ENCODE measurements around the gene SMARCA4. TPM values are rescaled to one million over a fixed set of nuclear protein-coding genes. Genes with fewer than 3 reads are reported as not detected.

Gene SMARCA4
- total RNA-seq, 1 experiment from 2014 or later, result 127 TPM

GRCh38 chr19:11027381-11027780, 66.6 kb downstream of the SMARCA4 start:
- Mint-ChIP-seq H3K27me3 (ENCODE audit: insufficient read depth, unreplicated experiment) (no peaks in the 10 kb centered on the region), H3K4me1 (ENCODE audit: insufficient read depth, unreplicated experiment) (no peaks in the 10 kb centered on the region), H3K9me3 (ENCODE audit: unreplicated experiment) (no peaks in the 10 kb centered on the region), H3K27ac (ENCODE audit: low read depth, unreplicated experiment) (no peak overlapping the region), H3K4me3 (ENCODE audit: unreplicated experiment) (no peak overlapping the region), H3K36me3 (ENCODE audit: insufficient read depth, unreplicated experiment) (peaks cover 64% of the 10 kb centered on the region)
- TF ChIP-seq, protein P1, sequence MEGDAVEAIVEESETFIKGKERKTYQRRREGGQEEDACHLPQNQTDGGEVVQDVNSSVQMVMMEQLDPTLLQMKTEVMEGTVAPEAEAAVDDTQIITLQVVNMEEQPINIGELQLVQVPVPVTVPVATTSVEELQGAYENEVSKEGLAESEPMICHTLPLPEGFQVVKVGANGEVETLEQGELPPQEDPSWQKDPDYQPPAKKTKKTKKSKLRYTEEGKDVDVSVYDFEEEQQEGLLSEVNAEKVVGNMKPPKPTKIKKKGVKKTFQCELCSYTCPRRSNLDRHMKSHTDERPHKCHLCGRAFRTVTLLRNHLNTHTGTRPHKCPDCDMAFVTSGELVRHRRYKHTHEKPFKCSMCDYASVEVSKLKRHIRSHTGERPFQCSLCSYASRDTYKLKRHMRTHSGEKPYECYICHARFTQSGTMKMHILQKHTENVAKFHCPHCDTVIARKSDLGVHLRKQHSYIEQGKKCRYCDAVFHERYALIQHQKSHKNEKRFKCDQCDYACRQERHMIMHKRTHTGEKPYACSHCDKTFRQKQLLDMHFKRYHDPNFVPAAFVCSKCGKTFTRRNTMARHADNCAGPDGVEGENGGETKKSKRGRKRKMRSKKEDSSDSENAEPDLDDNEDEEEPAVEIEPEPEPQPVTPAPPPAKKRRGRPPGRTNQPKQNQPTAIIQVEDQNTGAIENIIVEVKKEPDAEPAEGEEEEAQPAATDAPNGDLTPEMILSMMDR (IDR thresholded peaks at IDR 0.05; ENCODE audit: unreplicated experiment), result no peak
- POLR2A ChIA-PET, result no interaction called here
- intact Hi-C loops (cut with micrococcal nuclease), result no loop called here
- no peak for DNase-seq (ENCODE audit: unreplicated experiment)
- CTCF ChIA-PET, result interaction anchor here (0.6 to 2.2 kb wide), 5 partner anchors 8 to 211 kb away, joined by 3 to 8 read pairs (median 6); no protein-coding TSS in a partner anchor
- BruUV-seq (replicated peaks), result no TSS peak

- no peaks in the 10 kb centered on the region for H3K27me3 Mint-ChIP-seq (ENCODE audit: insufficient read depth, unreplicated experiment)
- BruUV-seq (replicated peaks), result no TSS peak
Observed at GRCh38 chr19:11028146-11028545, 67.3 kb downstream of the SMARCA4 start.

GRCh38 chr19:11031421-11032070, 70.7 kb downstream of the SMARCA4 start:
- intact Hi-C loops (cut with micrococcal nuclease), result no loop called here
- DNase-seq (ENCODE audit: unreplicated experiment), result no peak
- peaks cover 79% of the 10 kb centered on the region for H3K36me3 Mint-ChIP-seq (ENCODE audit: insufficient read depth, unreplicated experiment)
- ChIA-PET CTCF (interaction anchor here (0.6 to 1.1 kb wide), 3 partner anchors 98 to 167 kb away, joined by 3 to 5 read pairs (median 4); no protein-coding TSS in a partner anchor), POLR2A (no interaction called here)
- H3K27me3 Mint-ChIP-seq (ENCODE audit: insufficient read depth, unreplicated experiment), result no peaks in the 10 kb centered on the region
- no peak overlapping the region for H3K27ac Mint-ChIP-seq (ENCODE audit: low read depth, unreplicated experiment)
- TF ChIP-seq, protein P1 (IDR thresholded peaks at IDR 0.05; ENCODE audit: unreplicated experiment), result no peak
- no TSS peak for BruUV-seq (replicated peaks)
- H3K4me1 Mint-ChIP-seq (ENCODE audit: insufficient read depth, unreplicated experiment), result peaks cover 19% of the 10 kb centered on the region
- no peaks in the 10 kb centered on the region for H3K9me3 Mint-ChIP-seq (ENCODE audit: unreplicated experiment)
- no peak overlapping the region for H3K4me3 Mint-ChIP-seq (ENCODE audit: unreplicated experiment)

More at GRCh38 chr19:11028146-11028545, 67.3 kb downstream of the SMARCA4 start:
- Mint-ChIP-seq H3K4me3 (ENCODE audit: unreplicated experiment) (no peak overlapping the region), H3K4me1 (ENCODE audit: insufficient read depth, unreplicated experiment) (no peaks in the 10 kb centered on the region), H3K36me3 (ENCODE audit: insufficient read depth, unreplicated experiment) (peaks cover 65% of the 10 kb centered on the region), H3K27ac (ENCODE audit: low read depth, unreplicated experiment) (no peak overlapping the region), H3K9me3 (ENCODE audit: unreplicated experiment) (no peaks in the 10 kb centered on the region)
- CTCF ChIA-PET, result interaction anchor here (0.9 to 2.2 kb wide), 3 partner anchors 22 to 92 kb away, joined by 3 to 8 read pairs (median 5); no protein-coding TSS in a partner anchor
- TF ChIP-seq, protein P1 (IDR thresholded peaks at IDR 0.05; ENCODE audit: unreplicated experiment), result no peak
- intact Hi-C loops (cut with micrococcal nuclease), result no loop called here
- no peak for DNase-seq (ENCODE audit: unreplicated experiment)
- POLR2A ChIA-PET, result interaction anchor here (0.8 kb wide), 1 partner anchor 61 kb away, joined by 4 read pairs; the partner anchor contains the start of gene LDLR

DNA sequence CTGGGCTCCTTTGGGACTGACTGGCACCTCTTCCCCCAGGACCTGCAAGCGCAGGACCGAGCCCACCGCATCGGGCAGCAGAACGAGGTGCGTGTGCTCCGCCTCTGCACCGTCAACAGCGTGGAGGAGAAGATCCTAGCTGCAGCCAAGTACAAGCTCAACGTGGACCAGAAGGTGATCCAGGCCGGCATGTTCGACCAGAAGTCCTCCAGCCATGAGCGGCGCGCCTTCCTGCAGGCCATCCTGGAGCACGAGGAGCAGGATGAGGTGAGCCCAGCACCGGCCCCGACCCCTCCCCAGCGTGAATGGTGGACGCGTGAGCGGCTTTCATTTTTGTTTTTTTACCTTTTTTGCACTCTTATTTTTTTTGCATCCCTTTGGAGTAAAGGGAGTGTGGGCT, 72.4 kb downstream of the SMARCA4 start:
- ChIA-PET POLR2A (interaction anchor here (3.8 kb wide), 1 partner anchor 57 kb away, joined by 59 read pairs; the partner anchor contains the start of gene LDLR), CTCF (interaction anchor here (0.5 to 0.8 kb wide), 3 partner anchors 49 to 84 kb away, joined by 3 to 4 read pairs (median 3); no protein-coding TSS in a partner anchor)
- Mint-ChIP-seq H3K27ac (ENCODE audit: low read depth, unreplicated experiment) (no peak overlapping the region), H3K4me1 (ENCODE audit: insufficient read depth, unreplicated experiment) (peaks cover 22% of the 10 kb centered on the region), H3K36me3 (ENCODE audit: insufficient read depth, unreplicated experiment) (peaks cover 79% of the 10 kb centered on the region), H3K9me3 (ENCODE audit: unreplicated experiment) (no peaks in the 10 kb centered on the region), H3K27me3 (ENCODE audit: insufficient read depth, unreplicated experiment) (no peaks in the 10 kb centered on the region), H3K4me3 (ENCODE audit: unreplicated experiment) (no peak overlapping the region)
- BruUV-seq (replicated peaks), result no TSS peak
- intact Hi-C loops (cut with micrococcal nuclease), result no loop called here
- DNase-seq (ENCODE audit: unreplicated experiment), result no peak
- TF ChIP-seq, protein P1 (IDR thresholded peaks at IDR 0.05; ENCODE audit: unreplicated experiment), result no peak

Data from MCF 10A (cell line).